BJ (cell line): ENCODE results near the gene PHOSPHO1. TPM values are rescaled to one million over a fixed set of nuclear protein-coding genes. Genes with fewer than 3 reads are reported as not detected.

ENCODE experiments used
- CTCF ChIA-PET: fragments of 350-600 bp; formaldehyde crosslinking; extraction: SDS; loops from one replicate; lab custom pipeline; 2021; ENCODE audit warnings: antibody characterized with exemption, inconsistent platforms; lab: Yijun Ruan, JAX
- POLR2A ChIA-PET: fragments of 300-600 bp; sonication (Branson Sonifier 250); formaldehyde crosslinking; extraction: SDS; loops from one replicate; lab custom pipeline; 2021; ENCODE audit warnings: antibody characterized with exemption; lab: Charles Lee
- DNase-seq: peaks from one replicate; pipeline ENCODE4 v3.0.0-alpha.2; 2011; ENCODE audit warnings: low read depth
- H3K27me3 ChIP-seq: 2 replicates; pipeline ENCODE4 v1.6.0; 2011; ENCODE audit warnings: low read length; ENCODE audit not compliant: control insufficient read depth, insufficient read depth
- H3K36me3 ChIP-seq: 2 replicates; pipeline ENCODE4 v1.5.1; 2011; ENCODE audit warnings: low read length; ENCODE audit not compliant: control insufficient read depth, insufficient read depth
- H3K4me3 ChIP-seq: 2 replicates; pipeline ENCODE4 v1.5.1; 2011; ENCODE audit warnings: low read depth, mild to moderate bottlenecking, control low read depth, low read length
- CTCF ChIP-seq: IDR thresholded peaks from 2 replicates; pipeline ENCODE4 v1.5.1; 2011; ENCODE audit warnings: low read depth, mild to moderate bottlenecking, control low read depth, inconsistent platforms, low read length, moderate library complexity; ENCODE audit not compliant: insufficient read depth
- polyA plus RNA-seq: library from polyadenylated mRNA; depleted of rRNA; stranded (reverse); fragments of >200 nt; gene quantifications from 2 replicates; pipeline ENCODE4 v1.2.3, GENCODE V29; 2011

The PHOSPHO1 gene
- polyA plus RNA-seq, 1 experiment, result 0.11 TPM

GRCh38 chr17:49260011-49260816 is 29.6 kb upstream of the PHOSPHO1 start:
- ChIA-PET POLR2A (interaction anchor here (0.6 kb wide), 1 partner anchor 1159 kb away, joined by 4 read pairs; no protein-coding TSS in a partner anchor), CTCF (interaction anchor here (0.7 to 2.1 kb wide), 2 partner anchors 20 to 31 kb away, joined by 3 to 12 read pairs; no protein-coding TSS in a partner anchor)
- peak overlapping the region; percentile 40 for H3K4me3 ChIP-seq
- no peaks in the 10 kb centered on the region for H3K36me3 ChIP-seq
- no peaks in the 10 kb centered on the region for H3K27me3 ChIP-seq
- no peak for TF ChIP-seq CTCF
- peak; percentile 50 for DNase-seq

GRCh38 chr17:49259663-49260010 is 29.1 kb upstream of the PHOSPHO1 start:
- ChIA-PET CTCF (interaction anchor here (1.2 to 2.1 kb wide), 2 partner anchors 32 kb away, joined by 3 to 12 read pairs; no protein-coding TSS in a partner anchor), POLR2A (interaction anchor here (0.6 kb wide), 1 partner anchor 1159 kb away, joined by 4 read pairs; no protein-coding TSS in a partner anchor)
- Histone ChIP-seq H3K4me3 (peak overlapping the region; percentile 40), H3K36me3 (no peaks in the 10 kb centered on the region), H3K27me3 (no peaks in the 10 kb centered on the region)
- no peak for DNase-seq
- TF ChIP-seq CTCF, result no peak

- ChIA-PET POLR2A (no interaction called here), CTCF (interaction anchor here (0.6 to 1.2 kb wide), 5 partner anchors 13 to 271 kb away, joined by 3 read pairs; no protein-coding TSS in a partner anchor)
- Histone ChIP-seq H3K27me3 (no peaks in the 10 kb centered on the region), H3K36me3 (no peaks in the 10 kb centered on the region), H3K4me3 (no peak overlapping the region)
- no peak for DNase-seq
- TF ChIP-seq CTCF, result no peak
These were observed 27.8 kb upstream of the PHOSPHO1 start for GRCh38 chr17:49258394-49258793.

- no peak for TF ChIP-seq CTCF
- ChIA-PET POLR2A (no interaction called here), CTCF (interaction anchor here (1.3 to 1.7 kb wide), 2 partner anchors 26 to 36 kb away, joined by 4 read pairs; no protein-coding TSS in a partner anchor)
- DNase-seq, result no peak
- no peak overlapping the region for H3K4me3 ChIP-seq
- no peaks in the 10 kb centered on the region for H3K36me3 ChIP-seq
- H3K27me3 ChIP-seq, result no peaks in the 10 kb centered on the region
These were observed 24.5 kb upstream of the PHOSPHO1 start for GRCh38 chr17:49255125-49255524.

GRCh38 chr17:49254066-49254465 is 23.5 kb upstream of the PHOSPHO1 start:
- ChIA-PET POLR2A (no interaction called here), CTCF (interaction anchor here (0.6 to 1.7 kb wide), 5 partner anchors 15 to 181 kb away, joined by 3 to 5 read pairs (median 4); no protein-coding TSS in a partner anchor)
- DNase-seq, result no peak
- no peaks in the 10 kb centered on the region for H3K36me3 ChIP-seq
- TF ChIP-seq CTCF, result no peak
- H3K4me3 ChIP-seq, result no peak overlapping the region
- H3K27me3 ChIP-seq, result no peaks in the 10 kb centered on the region
